Transverse colon (tissue), 4 donors: ENCODE results near the gene IL20. TPM values are rescaled to one million over a fixed set of nuclear protein-coding genes. Genes with fewer than 3 reads are reported as not detected.
A peak's percentile ranks its signal among the peaks of the same experiment; 100 is the strongest.

Experiments
- DNase-seq: peaks from one replicate; pipeline ENCODE4 v3.0.0-alpha.2; 2019
- H3K27ac ChIP-seq, 4 donors: fragments of 200-600 bp; sonication (generic); 2 replicates each; pipeline ENCODE4 v1.5.1; 2016 to 2018; ENCODE audit warnings: inconsistent platforms in 4 of 4
- H3K27me3 ChIP-seq: fragments of 200-600 bp; sonication (generic); 2 replicates; pipeline ENCODE4 v1.5.1; 2017; ENCODE audit warnings: inconsistent platforms
- H3K36me3 ChIP-seq, 4 donors: fragments of 200-600 bp; sonication (generic); 2 replicates each; pipeline ENCODE4 v1.5.1; 2017 to 2019; ENCODE audit warnings: inconsistent platforms in 4 of 4
- H3K4me1 ChIP-seq, 4 donors: fragments of 200-600 bp; sonication (generic); 2 replicates each; pipeline ENCODE4 v1.5.1; 2017 to 2020; ENCODE audit warnings: inconsistent platforms in 4 of 4
- H3K4me3 ChIP-seq, 4 donors: fragments of 200-600 bp; sonication (generic); 1 replicate in 1 of 4; 2 replicates in 3 of 4; pipeline versions ENCODE4 v1.5.1 to v1.6.1; 2017 to 2019; ENCODE audit warnings: inconsistent platforms in 4 of 4
- H3K9me3 ChIP-seq, 2 donors: fragments of 200-600 bp; sonication (generic); 2 replicates each; pipeline ENCODE4 v1.5.1; 2017 to 2019; ENCODE audit warnings: inconsistent platforms in 2 of 2
- EP300 ChIP-seq: sonication (generic); formaldehyde crosslinking; IDR thresholded peaks from one replicate; pipeline ENCODE4 v1.6.1; 2017; ENCODE audit warnings: antibody characterized with exemption, low read depth
- POLR2A ChIP-seq: fragments of 450-650 bp; IDR thresholded peaks from one replicate; pipeline ENCODE4 v1.6.1; 2016; ENCODE audit warnings: antibody characterized with exemption, mild to moderate bottlenecking, moderate library complexity
- POLR2AphosphoS5 ChIP-seq, 3 donors: sonication (generic); formaldehyde crosslinking; IDR thresholded peaks; one replicate each; pipeline ENCODE4 v1.6.1; 2016; ENCODE audit warnings: antibody characterized with exemption in 3 of 3
- WGBS, 2 donors: methylation state at CpG; one replicate each; pipeline ENCODE4 v1.1.5; 2018; ENCODE audit warnings: low coverage in 1 of 2; 5-methylcytosine and 5-hydroxymethylcytosine counted together
- in situ Hi-C, 4 donors: fragments of 200-750 bp; cut with MboI; loops; one replicate each; pipeline versions ENCODE4 v1.15.0 to v1.15.1; 2017; ENCODE audit warnings: low sequenced_read_pairs in 3 of 4, low pct_ligation_motif_present in 1 of 4, low pct_unique_long_range_greater_than_20kb in 1 of 4
- intact Hi-C: fragments of 100-400 bp; cut with DNase I; formaldehyde crosslinking; loops from one replicate; pipeline ENCODE4 v1.15.1; 2023; ENCODE audit warnings: low total_unique reads
- total RNA-seq, 4 donors: library from RNA; depleted of rRNA; stranded (reverse); fragments of >200 nt; gene quantifications; one replicate each; pipeline ENCODE4 v1.1.0, GENCODE V29; 2016
- TF ChIP-seq, protein P1 (sequence below), 5 experiments: fragments of 200-600 bp in 3 of 5; fragments of 450-650 bp in 2 of 5; sonication (generic) in 3 of 5; IDR thresholded peaks; 1 replicate in 2 of 5; 2 replicates in 3 of 5; pipeline ENCODE4 v1.5.1; 2016 to 2017; ENCODE audit warnings: antibody characterized with exemption in 5 of 5, inconsistent platforms in 3 of 5, mild to moderate bottlenecking in 2 of 5, moderate library complexity in 1 of 5

IL20 gene
- total RNA-seq, 4 donors from 2014 or later: not detected

DNA sequence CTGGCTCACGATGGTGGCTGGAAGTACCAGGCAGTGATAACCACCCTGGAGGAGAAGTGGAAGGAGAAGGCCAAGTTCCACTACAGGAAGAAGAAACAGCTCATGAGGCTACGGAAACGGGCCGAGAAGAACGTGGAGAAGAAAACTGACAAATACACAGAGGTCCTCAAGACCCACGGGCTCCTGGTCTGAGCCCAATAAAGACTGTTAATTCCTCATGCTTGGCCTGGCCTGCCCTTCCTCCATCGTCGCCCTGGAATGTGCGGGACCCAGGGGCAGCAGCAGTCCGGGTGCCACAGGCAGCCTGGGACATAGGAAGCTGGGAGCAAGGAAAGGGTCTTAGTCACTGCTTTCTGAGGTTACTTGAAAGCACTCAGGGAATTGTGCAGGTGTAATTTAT lies 42.6 kb downstream of the IL20 start:
- WGBS, 2 donors: 86% methylated on average over 10 of the region's 10 CpGs; no CpG with 5 or more reads in 1 of the 2 donors
- Histone ChIP-seq H3K4me1 (peaks cover 3 to 31% (median 11%) of the 10 kb centered on the region in 4 donors), H3K27me3 (peaks cover 10% of the 10 kb centered on the region), H3K9me3 (no peaks in the 10 kb centered on the region), H3K36me3 (no peaks in the 10 kb centered on the region), H3K27ac (no peak overlapping the region), H3K4me3 (no peak overlapping the region)
- TF ChIP-seq, protein P1, sequence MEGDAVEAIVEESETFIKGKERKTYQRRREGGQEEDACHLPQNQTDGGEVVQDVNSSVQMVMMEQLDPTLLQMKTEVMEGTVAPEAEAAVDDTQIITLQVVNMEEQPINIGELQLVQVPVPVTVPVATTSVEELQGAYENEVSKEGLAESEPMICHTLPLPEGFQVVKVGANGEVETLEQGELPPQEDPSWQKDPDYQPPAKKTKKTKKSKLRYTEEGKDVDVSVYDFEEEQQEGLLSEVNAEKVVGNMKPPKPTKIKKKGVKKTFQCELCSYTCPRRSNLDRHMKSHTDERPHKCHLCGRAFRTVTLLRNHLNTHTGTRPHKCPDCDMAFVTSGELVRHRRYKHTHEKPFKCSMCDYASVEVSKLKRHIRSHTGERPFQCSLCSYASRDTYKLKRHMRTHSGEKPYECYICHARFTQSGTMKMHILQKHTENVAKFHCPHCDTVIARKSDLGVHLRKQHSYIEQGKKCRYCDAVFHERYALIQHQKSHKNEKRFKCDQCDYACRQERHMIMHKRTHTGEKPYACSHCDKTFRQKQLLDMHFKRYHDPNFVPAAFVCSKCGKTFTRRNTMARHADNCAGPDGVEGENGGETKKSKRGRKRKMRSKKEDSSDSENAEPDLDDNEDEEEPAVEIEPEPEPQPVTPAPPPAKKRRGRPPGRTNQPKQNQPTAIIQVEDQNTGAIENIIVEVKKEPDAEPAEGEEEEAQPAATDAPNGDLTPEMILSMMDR (IDR thresholded peaks at IDR 0.05): no peak
- TF ChIP-seq EP300: no peak
- no peak for TF ChIP-seq POLR2A
- no peak for TF ChIP-seq POLR2AphosphoS5 (IDR thresholded peaks at IDR 0.05)
- in situ Hi-C loops: loop anchor here in 2 of 4 donors (25.0 kb wide), 2 partner anchors 171 to 271 kb away; partner anchors contain the start of gene DYRK3 (in 1 of the 2)
- DNase-seq: no peak
- intact Hi-C loops: no loop called here

GRCh38 chr1:206909161-206909882 lies 43.9 kb downstream of the IL20 start:
- Histone ChIP-seq H3K27me3 (peaks cover 10% of the 10 kb centered on the region), H3K4me3 (peak overlapping the region; percentile 26 to 55 (median 38)), H3K27ac (peak overlapping the region in 3 of 4 donors; percentile 0 to 37 (median 7)), H3K36me3 (no peaks in the 10 kb centered on the region), H3K4me1 (peaks cover 3 to 34% (median 11%) of the 10 kb centered on the region in 4 donors), H3K9me3 (no peaks in the 10 kb centered on the region)
- TF ChIP-seq, protein P1 (IDR thresholded peaks at IDR 0.05): no peak
- TF ChIP-seq POLR2AphosphoS5 (IDR thresholded peaks at IDR 0.05) (peak in 1 of 3 donors; percentile 56), POLR2A (no peak), EP300 (peak; percentile 56)
- intact Hi-C loops (no loop called here), in situ Hi-C loops (loop anchor here in 2 of 4 donors (25.0 kb wide), 2 partner anchors 172 to 272 kb away; partner anchors contain the start of gene DYRK3 (in 1 of the 2))
- DNase-seq: peak; percentile 76
- WGBS, 2 donors: 5% methylated on average over 46 of the region's 69 CpGs; no CpG with 5 or more reads in 1 of the 2 donors

GRCh38 chr1:206909883-206910318 lies 44.5 kb downstream of the IL20 start:
- Histone ChIP-seq H3K36me3 (no peaks in the 10 kb centered on the region), H3K4me3 (peak overlapping the region in 3 of 4 donors; percentile 26 to 55 (median 49)), H3K4me1 (peaks cover 3 to 34% (median 11%) of the 10 kb centered on the region in 4 donors), H3K9me3 (no peaks in the 10 kb centered on the region), H3K27me3 (peaks cover 10% of the 10 kb centered on the region), H3K27ac (peak overlapping the region in 2 of 4 donors; percentile 7 to 37)
- in situ Hi-C loops (loop anchor here (5.0 to 25.0 kb wide), 6 partner anchors 95 to 275 kb away; partner anchors contain the start of gene DYRK3 (in 3 of the 4)), intact Hi-C loops (loop anchor here (5.0 to 10.0 kb wide), 2 partner anchors 183 to 275 kb away; partner anchors contain the start of gene DYRK3)
- TF ChIP-seq POLR2A (no peak), EP300 (no peak), POLR2AphosphoS5 (IDR thresholded peaks at IDR 0.05) (no peak)
- TF ChIP-seq, protein P1 (IDR thresholded peaks at IDR 0.05): no peak
- DNase-seq: no peak
- 25 to 39% methylated on average over 4 to 10 of the region's 14 CpGs for WGBS, 2 donors

GRCh38 chr1:206911064-206911663 lies 45.7 kb downstream of the IL20 start:
- peaks cover 3 to 34% (median 11%) of the 10 kb centered on the region in 4 donors for H3K4me1 ChIP-seq

More at GRCh38 chr1:206911064-206911663, 45.7 kb downstream of the IL20 start:
- intact Hi-C loops (loop anchor here (5.0 to 10.0 kb wide), 2 partner anchors 184 to 276 kb away; partner anchors contain the start of gene DYRK3), in situ Hi-C loops (loop anchor here (5.0 to 25.0 kb wide), 6 partner anchors 96 to 276 kb away; partner anchors contain the start of gene DYRK3 (in 3 of the 4))
- no peak overlapping the region for H3K4me3 ChIP-seq
- DNase-seq: no peak
- peaks cover 10% of the 10 kb centered on the region for H3K27me3 ChIP-seq
- no peak overlapping the region for H3K27ac ChIP-seq
- 0% methylated on average over 1 of the region's 1 CpG for WGBS, 2 donors
- TF ChIP-seq POLR2AphosphoS5 (IDR thresholded peaks at IDR 0.05): no peak
- no peak for TF ChIP-seq EP300
- no peak for TF ChIP-seq POLR2A
- TF ChIP-seq, protein P1 (IDR thresholded peaks at IDR 0.05): peak; percentile 77 to 95 (median 88)
- no peaks in the 10 kb centered on the region for H3K36me3 ChIP-seq
- no peaks in the 10 kb centered on the region for H3K9me3 ChIP-seq
